ENCODE results near the gene CCDC51.
"Not testable (repeated sequence)": the region's sequence is repeated elsewhere in the genome, so short reads cannot be mapped to it uniquely, and the experiment has no call there.

CCDC51 gene

DNA sequence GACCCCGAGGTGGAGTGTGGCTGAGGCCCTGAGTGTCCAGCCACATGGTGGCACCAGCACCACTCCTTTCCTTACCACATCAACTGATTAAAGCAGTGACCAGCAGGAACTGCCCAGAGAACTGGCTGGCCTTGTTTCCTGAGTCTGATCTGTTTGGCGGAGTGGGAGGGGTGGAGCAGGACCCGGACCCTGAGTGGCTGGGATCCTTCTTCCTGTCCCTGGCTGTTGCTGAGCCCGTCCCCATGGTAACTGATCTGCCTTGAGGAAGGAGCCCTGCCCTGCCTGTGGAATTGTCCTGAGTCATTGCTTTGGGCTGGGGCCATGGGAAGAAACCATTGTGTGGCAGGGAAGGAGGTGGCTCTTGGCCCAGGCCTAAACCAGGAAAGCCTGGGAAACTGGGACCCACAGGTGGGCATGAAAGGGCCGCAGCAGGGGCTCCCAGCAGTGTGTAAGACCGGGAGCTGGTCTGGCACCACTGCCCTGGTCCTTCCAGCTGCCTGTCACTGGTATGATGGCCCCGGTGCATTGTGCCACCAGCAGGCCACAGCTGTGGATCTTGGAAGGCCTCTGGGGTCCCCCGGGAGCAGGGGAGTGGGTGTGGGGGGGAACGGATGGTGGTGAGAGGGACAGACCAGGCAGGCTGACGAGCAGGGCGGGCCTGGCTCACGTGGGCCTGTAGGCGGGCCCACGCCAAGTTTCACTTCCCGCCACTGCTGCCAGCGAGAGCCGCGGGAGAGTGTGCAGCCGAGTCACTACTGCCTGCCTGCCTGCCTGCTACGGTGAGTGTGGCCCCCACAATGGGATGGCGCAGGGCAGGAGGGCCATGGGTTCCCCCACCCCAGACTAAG lies 25.8 kb upstream of the CCDC51 start:
- peak; percentile 82 for DNase-seq

DNA sequence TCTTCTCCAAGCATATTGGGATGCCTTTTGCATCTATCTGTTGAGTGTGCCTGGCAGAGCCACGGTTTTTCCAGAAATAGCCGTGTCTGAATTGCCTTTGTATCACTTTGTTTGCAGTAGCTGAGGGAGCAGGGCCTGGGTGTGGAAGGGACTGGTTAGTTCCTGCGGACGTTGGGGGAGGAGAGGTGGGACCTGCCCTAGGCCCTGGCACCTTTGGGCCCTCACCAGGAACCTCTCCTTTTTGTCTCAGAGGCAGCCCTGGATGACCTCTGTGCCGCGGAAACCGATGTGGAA lies 25.3 kb upstream of the CCDC51 start:
- DNase-seq, result no peak

DNA sequence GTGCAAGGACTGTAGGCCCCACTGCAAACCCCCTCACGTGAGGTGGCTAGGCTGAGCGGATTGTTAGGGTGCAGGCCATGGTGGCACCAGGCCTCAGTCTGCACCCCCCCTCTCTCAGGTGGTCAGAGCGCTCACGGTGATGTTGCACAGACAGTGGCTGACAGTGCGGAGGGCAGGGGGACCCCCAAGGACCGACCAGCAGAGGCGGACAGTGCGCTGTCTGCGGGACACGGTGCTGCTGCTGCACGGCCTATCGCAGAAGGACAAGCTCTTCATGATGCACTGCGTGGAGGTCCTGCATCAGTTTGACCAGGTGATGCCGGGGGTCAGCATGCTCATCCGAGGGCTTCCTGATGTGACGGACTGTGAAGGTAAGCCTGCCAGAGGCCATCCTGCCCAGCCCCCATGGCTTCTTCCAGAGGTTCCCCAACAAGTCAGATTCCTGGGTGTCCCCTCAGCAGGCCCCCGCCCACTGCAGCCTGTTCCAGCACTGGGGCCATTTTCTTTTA lies 24.8 kb upstream of the CCDC51 start:
- DNase-seq, result no peak

DNA sequence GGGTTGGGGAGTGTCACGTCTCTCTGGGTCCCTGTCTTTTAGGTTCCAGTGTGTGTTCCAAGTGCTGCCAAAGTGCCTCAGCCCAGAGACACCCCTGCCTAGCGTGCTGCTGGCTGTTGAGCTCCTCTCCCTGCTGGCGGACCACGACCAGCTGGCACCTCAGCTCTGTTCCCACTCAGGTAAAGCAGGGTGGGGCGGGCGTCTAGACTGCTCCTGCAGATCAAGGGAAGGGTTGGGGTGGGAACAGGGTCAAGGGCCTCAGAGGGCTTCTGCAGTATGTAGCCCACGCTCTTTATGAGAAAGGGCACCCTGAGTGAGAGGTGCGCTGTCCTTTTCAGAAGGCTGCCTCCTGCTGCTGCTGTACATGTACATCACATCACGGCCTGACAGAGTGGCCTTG lies 23.8 kb upstream of the CCDC51 start:
- no peak for DNase-seq

DNA sequence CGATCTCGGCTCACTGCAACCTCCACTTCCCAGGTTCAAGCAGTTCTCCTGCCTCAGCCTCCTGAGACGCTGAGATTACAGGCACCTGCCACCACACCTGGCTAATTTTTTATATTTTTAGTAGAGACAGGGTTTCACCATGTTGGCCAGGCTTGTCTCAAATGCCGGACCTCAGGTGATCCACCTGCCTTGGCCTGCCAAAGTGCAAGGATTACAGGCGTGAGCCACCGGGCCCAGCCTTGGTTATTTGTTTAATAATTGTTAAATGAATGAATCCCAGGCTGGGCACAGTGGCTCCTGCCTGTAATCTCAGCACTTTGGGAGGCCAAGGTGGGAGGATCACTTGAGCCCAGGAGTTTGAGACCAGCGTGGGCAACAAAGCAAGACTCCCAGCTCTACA lies 21.8 kb upstream of the CCDC51 start:
- DNase-seq, result not testable (repeated sequence)

DNA sequence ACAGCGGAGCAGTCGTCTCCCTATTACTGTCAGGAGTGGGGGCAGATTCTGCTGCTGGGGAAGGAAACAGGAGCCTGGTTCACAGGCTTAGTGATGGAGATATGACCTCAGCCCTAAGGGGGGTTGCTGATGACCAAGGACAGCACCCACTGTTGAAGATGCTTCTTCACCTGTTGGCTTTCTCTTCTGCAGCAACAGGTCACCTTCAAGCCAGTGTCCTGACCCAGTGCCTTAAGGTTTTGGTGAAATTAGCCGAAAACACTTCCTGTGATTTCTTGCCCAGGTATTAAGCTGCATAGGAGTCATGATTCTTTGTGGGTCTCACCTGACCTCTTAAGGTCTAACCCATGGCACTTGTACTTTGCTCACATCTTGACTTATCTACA lies 20.6 kb upstream of the CCDC51 start:
- no peak for DNase-seq

DNA sequence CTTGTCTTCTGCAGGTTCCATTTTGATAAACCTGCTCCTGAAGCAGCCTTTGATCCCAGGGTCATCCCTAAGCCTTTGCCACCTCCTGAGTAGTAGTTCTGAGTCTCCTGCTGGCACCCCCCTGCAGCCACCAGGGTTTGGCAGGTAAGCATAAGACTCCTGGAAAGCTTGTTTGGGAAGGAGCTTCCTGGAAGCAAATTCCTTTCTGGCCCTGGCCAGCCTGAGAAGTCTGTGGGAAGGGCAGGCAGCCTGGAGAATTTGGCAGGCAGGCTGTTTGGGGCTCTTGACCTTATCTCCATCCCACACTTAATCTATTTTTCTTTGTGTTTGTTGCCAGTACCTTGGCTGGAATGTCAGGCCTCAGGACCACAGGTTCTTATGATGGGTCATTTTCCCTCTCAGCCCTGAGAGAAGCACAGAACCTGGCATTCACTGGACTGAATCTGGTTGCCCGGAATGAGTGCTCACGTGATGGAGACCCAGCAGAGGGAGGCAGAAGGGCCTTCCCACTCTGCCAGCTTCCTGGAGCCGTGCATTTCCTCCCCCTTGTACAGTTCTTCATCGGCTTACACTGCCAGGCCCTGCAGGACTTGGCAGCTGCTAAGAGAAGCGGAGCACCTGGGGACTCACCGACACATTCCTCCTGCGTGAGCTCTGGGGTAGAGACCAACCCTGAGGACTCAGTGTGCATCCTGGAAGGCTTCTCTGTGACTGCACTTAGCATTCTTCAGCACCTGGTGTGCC lies 20.0 kb upstream of the CCDC51 start:
- DNase-seq, result no peak

DNA sequence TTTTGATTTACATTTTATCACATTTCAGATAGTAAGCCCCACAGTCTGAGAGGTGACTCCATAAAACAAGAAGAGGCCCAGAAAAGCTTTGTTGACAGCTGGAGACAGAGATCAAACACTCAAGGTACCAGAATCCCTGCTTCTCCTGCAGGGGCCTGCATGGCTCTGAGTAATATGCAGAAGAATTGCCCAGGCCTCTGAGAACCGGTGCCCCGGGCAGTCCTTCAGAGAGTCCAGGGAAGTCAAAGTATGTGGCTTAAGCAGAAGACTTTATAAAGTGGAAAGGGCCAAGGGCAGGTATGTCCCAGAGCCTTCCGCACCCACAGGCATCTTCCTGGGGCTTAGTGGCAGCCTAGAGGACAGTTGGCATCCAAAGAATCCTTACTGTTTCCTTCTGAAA lies 19.4 kb upstream of the CCDC51 start:
- no peak for DNase-seq

DNA sequence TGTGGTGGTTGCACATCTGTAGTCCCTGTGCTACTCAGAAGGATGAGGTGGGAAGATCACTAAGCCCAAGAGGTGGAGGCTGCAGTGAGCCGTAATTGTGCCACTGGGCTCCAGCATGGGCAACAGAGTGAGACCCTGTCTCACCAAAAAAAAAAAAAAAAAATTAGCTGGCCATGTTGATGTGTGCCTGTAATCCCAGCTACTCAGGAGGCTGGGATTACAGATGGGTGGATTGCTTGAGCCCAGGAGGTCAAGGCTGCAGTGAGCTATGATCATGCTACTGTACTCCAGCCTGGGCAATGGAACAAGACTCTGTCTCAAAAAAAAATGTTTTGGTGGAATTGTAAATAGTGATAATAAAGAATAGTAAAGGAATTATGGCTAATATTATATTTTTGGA lies 16.5 kb upstream of the CCDC51 start:
- no peak for DNase-seq

DNA sequence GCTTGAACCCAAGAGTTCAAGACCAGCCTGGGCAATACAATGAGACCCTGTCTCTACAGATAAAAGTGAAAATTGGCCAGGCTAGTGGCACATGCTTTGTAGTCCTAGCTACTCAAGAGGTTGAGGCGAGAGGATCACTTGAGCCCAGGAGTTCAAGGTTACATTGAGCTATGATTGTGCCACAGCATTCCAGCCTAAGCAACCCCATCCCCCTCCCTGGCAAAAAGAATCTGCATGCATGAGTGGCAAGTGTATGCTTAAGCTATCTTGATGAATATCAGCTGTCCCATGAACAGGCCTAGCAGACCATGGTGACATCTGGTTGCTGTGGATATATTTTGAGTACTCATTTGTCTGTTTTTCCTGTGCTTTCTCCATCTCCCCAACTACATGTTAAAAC lies 11.4 kb upstream of the CCDC51 start:
- DNase-seq, result no peak

DNA sequence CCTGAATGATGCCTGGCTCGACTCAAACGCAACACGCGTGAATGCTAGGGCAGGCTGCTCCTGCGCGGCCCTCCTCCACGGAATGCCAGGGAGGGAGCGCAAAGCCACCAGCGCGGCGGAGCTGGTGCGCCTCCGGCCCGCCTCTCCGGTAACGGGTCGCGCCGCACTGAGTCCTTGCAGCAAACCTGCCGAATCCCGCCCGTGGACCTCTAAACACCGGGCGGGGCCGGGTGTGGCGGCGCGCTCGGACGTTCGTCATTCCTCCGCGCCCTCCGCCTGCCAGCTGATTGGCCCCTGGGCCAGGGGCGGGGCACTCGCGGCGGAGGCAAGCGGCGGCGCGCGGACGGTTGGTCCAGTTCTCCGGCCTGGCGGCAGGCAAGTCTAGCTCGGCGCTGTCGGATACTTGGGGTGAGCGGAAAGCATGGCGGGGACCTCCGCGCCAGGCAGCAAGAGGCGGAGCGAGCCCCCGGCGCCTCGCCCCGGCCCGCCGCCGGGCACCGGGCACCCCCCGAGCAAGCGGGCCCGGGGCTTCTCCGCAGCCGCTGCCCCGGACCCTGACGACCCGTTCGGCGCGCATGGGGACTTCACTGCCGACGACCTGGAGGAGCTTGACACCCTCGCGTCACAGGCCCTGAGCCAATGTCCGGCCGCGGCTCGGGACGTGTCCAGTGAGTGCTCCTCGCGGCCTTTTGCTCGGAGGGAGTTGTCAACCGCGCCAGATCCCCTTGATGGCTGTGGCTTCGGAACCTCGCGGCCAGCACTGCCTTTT lies 6.7 kb upstream of the CCDC51 start, which contains the start of gene ATRIP:
ATRIP (plus strand) TSS at position 313 of the 769 bp plus-strand sequence; CDS start at position 422, 109 bp downstream.
- DNase-seq, result peak; percentile 89

DNA sequence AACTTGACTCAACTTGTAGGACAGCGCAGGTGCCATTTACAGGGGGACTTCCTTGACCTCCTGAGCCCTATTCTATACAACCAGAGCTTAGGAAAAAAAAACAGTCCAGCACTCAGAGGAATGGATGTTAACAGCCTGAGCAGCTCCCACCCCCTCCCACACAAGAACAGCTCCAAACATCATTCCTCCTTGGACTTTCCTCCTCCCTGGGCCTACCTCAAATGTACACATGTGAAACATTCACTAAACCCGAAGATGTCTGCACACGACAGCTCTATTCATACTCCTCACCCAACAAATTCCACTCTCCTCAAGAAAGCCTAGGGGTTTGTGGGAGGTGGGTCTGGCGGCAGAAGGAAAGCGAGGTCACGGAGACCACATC lies 6.1 kb upstream of the CCDC51 start:
- no peak for DNase-seq

DNA sequence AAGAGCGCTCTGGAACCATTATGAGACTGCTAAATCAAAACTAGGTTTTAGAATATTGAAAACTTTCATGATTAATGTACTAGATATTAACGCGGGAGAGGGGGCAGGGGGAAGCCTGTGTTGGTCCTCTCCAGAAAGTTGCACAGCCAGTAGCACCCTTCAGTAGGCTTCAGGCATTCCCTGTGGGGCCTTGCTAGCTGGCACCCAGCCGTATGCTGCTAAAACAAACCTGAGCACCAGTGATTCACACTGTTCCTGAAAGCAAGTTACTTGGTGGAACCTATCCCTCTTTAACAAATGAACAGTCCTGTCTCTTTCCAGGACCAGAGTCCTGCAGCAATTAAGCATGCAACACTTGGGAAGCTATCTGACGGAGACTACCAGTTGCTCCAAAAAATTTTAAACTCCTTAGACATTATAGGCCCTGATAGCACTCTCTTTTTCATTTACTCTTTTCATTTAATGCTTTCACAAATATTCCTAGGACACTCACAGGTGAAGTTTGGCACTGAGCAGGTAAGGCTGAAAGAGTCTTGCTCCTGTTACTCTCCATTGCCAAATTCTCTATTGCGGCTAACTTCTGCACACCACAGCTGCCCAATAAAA lies 5.5 kb upstream of the CCDC51 start:
- DNase-seq, result no peak

DNA sequence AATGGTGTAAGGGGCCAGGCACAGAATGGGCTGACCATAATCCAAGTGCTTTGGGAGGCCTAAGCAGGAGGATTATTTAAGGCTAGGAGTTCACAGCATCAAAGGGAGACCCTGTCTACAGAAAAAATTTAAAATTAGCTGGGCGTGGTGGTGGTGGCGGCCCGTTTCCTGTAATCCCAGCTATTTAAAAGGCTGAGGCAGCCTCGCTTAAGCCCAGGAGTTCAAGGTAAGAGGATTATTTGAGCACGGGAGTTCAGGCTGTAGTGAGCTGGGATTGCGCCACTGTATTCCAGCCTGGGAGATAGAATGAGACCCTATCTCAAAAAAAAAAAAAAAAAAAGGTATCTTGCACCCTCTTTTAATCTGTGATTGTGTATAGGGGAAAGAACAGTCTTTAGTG lies 2.0 kb upstream of the CCDC51 start:
- DNase-seq, result no peak

DNA sequence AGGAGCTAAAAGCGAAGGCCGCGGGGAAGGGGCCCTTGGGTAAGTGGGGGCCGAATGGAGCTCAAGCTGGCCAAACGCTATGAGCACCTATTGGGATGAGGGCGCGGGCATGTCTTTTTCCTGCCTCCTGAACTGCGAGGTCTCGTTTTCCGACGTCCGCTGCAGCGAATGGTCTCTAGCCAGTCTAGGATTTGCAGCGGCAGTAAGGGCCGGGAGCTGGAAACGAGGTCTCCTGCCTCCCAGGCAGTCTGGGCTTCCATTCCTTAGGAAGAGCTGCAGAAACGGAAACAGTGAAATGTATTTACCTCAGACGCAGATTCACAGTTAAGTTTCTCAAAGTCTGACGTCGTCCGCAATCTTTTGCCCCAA lies 655 bp upstream of the CCDC51 start:
- DNase-seq, result peak; percentile 25

DNA sequence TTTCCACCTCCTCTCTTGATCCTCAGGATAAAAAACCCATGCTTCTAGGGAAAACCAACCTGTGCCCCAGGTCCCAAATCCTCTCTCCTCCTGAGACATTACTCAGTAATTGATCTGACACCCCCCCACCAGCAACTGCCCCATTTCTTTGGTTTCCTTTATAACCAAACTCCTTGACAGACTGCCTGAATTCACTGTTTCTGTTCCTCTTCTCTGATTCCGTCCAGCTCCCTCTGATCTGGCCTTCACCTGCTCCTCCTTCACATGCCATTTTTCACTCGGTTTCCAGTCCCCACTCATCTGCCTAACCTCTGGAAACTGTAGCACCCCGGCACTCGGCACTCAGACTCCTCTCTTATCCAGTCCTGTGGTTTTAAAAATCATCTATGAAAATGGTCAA lies 2.1 kb downstream of the CCDC51 start:
- no peak for DNase-seq

DNA sequence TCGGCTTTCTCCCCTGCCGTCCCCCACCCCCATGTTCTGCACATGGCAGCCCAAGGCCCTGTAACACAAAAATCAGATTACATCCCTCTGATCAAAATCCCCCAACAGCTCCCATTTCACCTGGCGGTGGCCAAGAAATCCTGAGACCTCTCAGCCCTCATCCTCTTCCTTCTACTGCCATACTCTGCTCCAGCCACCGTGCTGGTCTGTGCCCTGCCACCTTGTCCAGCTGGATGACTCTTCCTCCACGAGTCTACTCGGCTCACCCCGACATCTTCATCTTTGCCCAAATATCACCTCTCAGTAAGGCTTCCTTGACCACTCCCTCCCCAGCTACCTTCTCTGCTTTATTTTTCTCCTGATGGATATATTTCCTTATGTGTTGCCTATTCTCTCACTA lies 3.1 kb downstream of the CCDC51 start:
- no peak for DNase-seq

DNA sequence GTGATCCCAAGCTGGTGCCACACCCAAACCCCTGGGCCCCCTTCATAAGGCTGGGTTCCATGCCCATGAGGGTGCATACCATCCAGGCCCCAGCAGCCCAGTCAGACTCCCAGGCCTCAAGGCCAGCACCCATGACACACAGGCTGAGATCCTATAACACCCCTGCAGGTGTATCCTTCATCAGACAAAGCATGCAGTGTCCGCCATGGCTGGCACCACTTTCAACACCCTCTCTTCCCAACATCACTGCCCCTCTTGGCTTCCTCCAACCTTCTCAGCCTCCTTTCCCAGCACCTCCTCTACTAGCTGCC lies 3.5 kb downstream of the CCDC51 start:
- no peak for DNase-seq

DNA sequence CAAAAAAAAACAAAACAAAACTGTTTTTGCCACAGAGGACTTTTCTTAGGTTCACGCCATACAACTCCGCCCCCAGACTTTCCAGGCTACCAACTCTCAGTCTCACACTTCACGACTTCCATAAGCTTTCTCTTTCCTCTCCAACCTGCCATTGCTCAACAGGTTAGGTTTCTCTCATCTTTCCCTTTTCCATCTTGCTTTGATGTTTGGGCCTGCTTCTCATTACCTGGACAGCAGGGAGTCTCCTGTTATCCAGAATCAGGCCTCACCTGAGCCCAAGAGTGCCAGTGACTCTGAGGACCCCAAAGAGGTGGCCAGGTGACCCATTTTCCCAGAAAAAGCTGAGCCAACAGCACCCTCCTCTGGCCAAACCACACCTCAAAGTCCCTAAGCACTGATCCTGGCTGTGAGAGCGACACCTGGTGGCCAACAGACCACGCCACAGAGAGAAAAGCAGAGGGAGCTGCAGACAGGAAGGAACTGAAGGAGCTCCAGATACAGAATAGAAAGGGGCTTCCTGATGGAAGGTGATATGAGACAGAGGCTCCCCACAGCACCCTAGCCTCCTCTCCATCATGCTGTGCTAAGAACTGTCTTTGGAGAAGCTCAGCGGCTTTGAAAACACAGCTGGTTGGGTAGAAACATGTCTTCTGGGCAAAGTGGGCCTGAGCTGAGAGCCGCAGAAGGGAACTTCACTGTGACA lies 4.0 kb downstream of the CCDC51 start:
- DNase-seq, result peak; percentile 89

DNA sequence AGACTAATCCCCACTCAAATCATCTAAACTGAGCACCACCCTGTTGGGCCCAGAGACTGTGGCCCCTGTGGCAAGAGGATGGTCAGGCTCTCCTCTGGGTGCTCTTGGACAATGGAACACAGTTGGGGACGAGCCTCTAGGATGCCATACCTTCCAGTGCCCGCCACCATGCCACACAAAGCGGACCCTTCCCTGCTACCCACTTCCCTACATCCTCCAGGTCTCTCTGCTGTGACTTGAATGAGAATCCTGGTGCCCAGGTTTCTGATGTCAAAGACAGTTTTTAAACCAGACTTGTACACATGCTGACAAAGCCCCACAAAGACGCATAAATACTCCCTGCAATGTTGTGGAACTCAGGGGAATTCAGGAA lies 4.7 kb downstream of the CCDC51 start:
- no peak for DNase-seq

DNA sequence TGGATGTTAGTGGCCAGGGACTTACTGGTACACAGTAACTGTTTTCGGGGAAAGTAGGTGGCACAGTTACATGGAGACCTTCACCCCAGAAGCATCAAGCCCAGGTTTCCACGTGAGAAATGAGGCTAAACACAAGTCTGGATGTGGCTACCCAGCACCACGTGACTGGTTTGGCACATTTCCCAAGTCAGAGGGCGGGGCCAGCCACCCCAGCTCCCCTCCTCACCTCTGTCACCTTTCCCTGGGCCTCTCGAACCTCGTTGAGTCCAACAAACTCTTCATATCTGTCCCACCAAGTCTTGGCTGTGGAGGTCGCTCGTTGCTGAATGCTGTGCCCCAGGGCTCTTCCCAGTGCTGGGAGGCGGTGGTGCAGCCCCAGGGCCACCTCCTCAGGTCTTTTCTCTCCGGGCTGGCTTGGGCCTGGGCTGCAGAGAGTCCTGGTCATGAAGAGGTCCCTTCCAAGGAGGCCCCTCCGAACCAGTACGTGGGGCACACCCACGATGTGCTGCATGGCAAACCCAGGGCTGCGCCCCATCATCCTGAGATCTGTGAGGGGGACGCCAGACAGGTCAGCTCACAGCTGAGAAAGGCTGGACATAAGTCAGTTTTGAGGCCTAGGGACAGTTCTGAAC lies 5.2 kb downstream of the CCDC51 start:
- no peak for DNase-seq

DNA sequence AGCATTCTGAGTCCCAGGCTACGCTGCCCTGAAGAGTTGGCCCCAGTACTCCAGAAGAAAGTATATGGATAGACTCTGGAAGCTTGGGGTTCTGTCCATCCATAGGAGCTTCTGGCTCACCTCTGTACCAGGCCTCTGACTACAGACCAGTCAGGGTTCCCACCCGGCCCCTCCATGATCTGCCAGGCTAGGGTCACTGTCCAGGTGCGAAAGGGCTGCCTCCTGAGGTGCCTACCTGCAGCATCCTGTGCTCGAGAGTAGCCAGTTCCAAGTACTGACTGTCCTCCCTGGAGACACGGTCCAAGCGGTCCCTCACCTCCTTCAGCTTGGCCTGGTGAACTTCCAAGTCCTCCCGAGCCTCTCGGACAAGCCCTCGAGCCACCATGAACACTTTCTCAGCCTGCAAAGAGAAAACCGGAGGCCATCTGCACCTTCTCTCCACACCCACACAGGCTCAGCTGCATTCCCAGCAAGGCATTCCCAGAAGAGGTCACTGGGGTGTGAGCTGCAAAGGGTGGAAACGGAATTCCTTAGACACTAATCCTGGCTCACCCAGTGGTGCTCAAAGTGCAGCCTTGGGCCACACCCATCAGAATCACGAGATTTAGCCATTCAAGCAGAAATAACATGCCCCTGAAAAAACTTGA lies 6.3 kb downstream of the CCDC51 start:
- DNase-seq, result no peak
